A549 (cell line): ENCODE measurements around the gene ICAM2. TPM values are rescaled to one million over a fixed set of nuclear protein-coding genes. Genes with fewer than 3 reads are reported as not detected.

Experiments
- ATAC-seq, 2 experiments: fragments of 200-7000 bp in 1 of 2; fragments of >200 bp in 1 of 2; cut with Nextera tagmentation in 1 of 2; cut with Tn5 transposase in 1 of 2; 3 replicates each; pipeline versions ENCODE4 v1.8.0 to v1.9.1; 2018 to 2020; ENCODE audit warnings: mild to moderate bottlenecking in 1 of 2, moderate library complexity in 1 of 2
- CTCF ChIA-PET: fragments of 300-600 bp; sonication (Branson Sonifier 250); formaldehyde crosslinking; extraction: SDS; loops from one replicate; lab custom pipeline; 2021; ENCODE audit warnings: antibody characterized with exemption, inconsistent platforms; lab: Yijun Ruan, JAX
- POLR2A ChIA-PET: fragments of 350-600 bp; formaldehyde crosslinking; extraction: SDS; loops from one replicate; lab custom pipeline; 2021; ENCODE audit warnings: antibody characterized with exemption, inconsistent platforms; lab: Yijun Ruan, JAX
- DNase-seq, 2 experiments: peaks; one replicate each; pipeline versions ENCODE4 v3.0.0 to v3.0.0-alpha.2; 2011 to 2016; ENCODE audit warnings: low read depth in 1 of 2, low spot score in 1 of 2
- FAIRE-seq: peaks from 2 replicates; lab custom pipeline; 2011; peaks lifted over from hg19 to GRCh38; lab: Jason Lieb, UNC
- H3K27ac ChIP-seq, 2 experiments: fragments of >200 bp; sonication (Bioruptor Twin); formaldehyde crosslinking; 3 replicates each; pipeline ENCODE4 v1.5.1; 2016 to 2017
- H3K4me1 ChIP-seq: fragments of >200 bp; sonication (Bioruptor Twin); formaldehyde crosslinking; 3 replicates; pipeline ENCODE4 v1.6.1; 2016
- H3K4me2 ChIP-seq: fragments of >200 bp; sonication (Bioruptor Twin); formaldehyde crosslinking; 3 replicates; pipeline ENCODE4 v1.6.1; 2016
- H3K4me3 ChIP-seq: fragments of >200 bp; sonication (Bioruptor Twin); formaldehyde crosslinking; 3 replicates; pipeline ENCODE4 v1.5.1; 2016
- H3K9me3 ChIP-seq: fragments of >200 bp; sonication (Bioruptor Twin); formaldehyde crosslinking; 3 replicates; pipeline ENCODE4 v1.6.1; 2016
- BHLHE40 ChIP-seq: IDR thresholded peaks from 2 replicates; pipeline ENCODE4 v1.6.1; 2012; ENCODE audit warnings: low read depth, low read length, inconsistent platforms
- CHD2 ChIP-seq: fragments of 150-350 bp; IDR thresholded peaks from 2 replicates; pipeline ENCODE4 v1.6.1; 2014; ENCODE audit warnings: low read length; ENCODE audit not compliant: partially characterized antibody
- FOSB ChIP-seq: fragments of 250-450 bp; sonication (Bioruptor Pico); IDR thresholded peaks from 2 replicates; pipeline ENCODE4 v1.5.0; 2020; ENCODE audit warnings: mild to moderate bottlenecking, moderate library complexity
- HDAC2 ChIP-seq: fragments of 200-600 bp; sonication (generic); IDR thresholded peaks from 2 replicates; pipeline ENCODE4 v1.6.1; 2016
- HES2 ChIP-seq: fragments of >200 bp; sonication (Bioruptor Twin); formaldehyde crosslinking; IDR thresholded peaks from 2 replicates; pipeline ENCODE4 v1.6.1; 2016
- KDM5A ChIP-seq: fragments of 200-600 bp; sonication (generic); IDR thresholded peaks from 2 replicates; pipeline ENCODE4 v1.6.1; 2016; ENCODE audit warnings: antibody characterized with exemption, mild to moderate bottlenecking
- MAFK ChIP-seq: fragments of 450-650 bp; IDR thresholded peaks from 2 replicates; pipeline ENCODE4 v1.6.1; 2014; ENCODE audit not compliant: partially characterized antibody
- NFE2L2 ChIP-seq: fragments of 150-350 bp; conservative IDR thresholded peaks from 2 replicates; pipeline ENCODE4 v1.6.1; 2014; ENCODE audit warnings: low read length
- NR3C1 ChIP-seq: fragments of >200 bp; sonication (Bioruptor Twin); formaldehyde crosslinking; IDR thresholded peaks from 3 replicates; pipeline ENCODE4 v1.6.1; 2017
- PHF8 ChIP-seq: fragments of 200-600 bp; sonication (generic); IDR thresholded peaks from 2 replicates; pipeline ENCODE4 v1.6.1; 2016; ENCODE audit warnings: low read depth, mild to moderate bottlenecking, antibody characterized with exemption, moderate library complexity, borderline replicate concordance
- RAD21 ChIP-seq, 2 experiments: fragments of >200 bp in 1 of 2; sonication (Bioruptor Twin) in 1 of 2; formaldehyde crosslinking in 1 of 2; IDR thresholded peaks in 1 of 2; conservative IDR thresholded peaks in 1 of 2; 2 replicates in 1 of 2; 3 replicates in 1 of 2; pipeline ENCODE4 v1.6.1; 2012 to 2018; ENCODE audit warnings: inconsistent platforms in 1 of 2
- RARB ChIP-seq: fragments of 250-450 bp; sonication (Bioruptor Pico); IDR thresholded peaks from 2 replicates; pipeline ENCODE4 v1.8.0; 2021; ENCODE audit warnings: mild to moderate bottlenecking, moderate library complexity
- RCOR1 ChIP-seq: fragments of 150-350 bp; IDR thresholded peaks from 2 replicates; pipeline ENCODE4 v1.6.1; 2014; ENCODE audit warnings: antibody characterized with exemption, low read length, low read depth
- SMC3 ChIP-seq: fragments of >200 bp; sonication (Bioruptor Twin); formaldehyde crosslinking; IDR thresholded peaks from 3 replicates; pipeline ENCODE4 v1.6.1; 2018; ENCODE audit warnings: inconsistent platforms
- TFCP2L1 ChIP-seq: fragments of 250-450 bp; sonication (Bioruptor Pico); IDR thresholded peaks from 2 replicates; pipeline ENCODE4 v1.5.0; 2021; ENCODE audit warnings: mild to moderate bottlenecking
- TP53 ChIP-seq: fragments of 250-450 bp; sonication (Bioruptor Pico); IDR thresholded peaks from 2 replicates; pipeline ENCODE4 v1.5.0; 2021; ENCODE audit warnings: mild to moderate bottlenecking, moderate library complexity
- ZNF302 ChIP-seq: fragments of 250-450 bp; sonication (Bioruptor Pico); IDR thresholded peaks from 2 replicates; pipeline ENCODE4 v1.9.0; 2021; ENCODE audit warnings: inconsistent platforms, mild to moderate bottlenecking, moderate library complexity
- WGBS: methylation state at CpG from one replicate; pipeline ENCODE4 v1.1.6; 2017; ENCODE audit errors: missing lambda C conversion rate; 5-methylcytosine and 5-hydroxymethylcytosine counted together
- polyA plus RNA-seq, 4 experiments: library from polyadenylated mRNA; depleted of rRNA in 3 of 4; stranded (reverse); fragments of >200 nt; fragmentation: RNase III in 1 of 4; extraction: RNeasy Plus Mini Kit Qiagen cat#74134 plus additional on column Dnase treatment in 1 of 4; gene quantifications; 2 replicates in 3 of 4; 3 replicates in 1 of 4; pipeline ENCODE4 v1.2.3, GENCODE V29; 2011 to 2017
- TF ChIP-seq, protein P1 (sequence below): fragments of >200 bp; sonication (Bioruptor Twin); formaldehyde crosslinking; IDR thresholded peaks from 3 replicates; pipeline ENCODE4 v1.5.1; 2016
- TF ChIP-seq, protein P2 (sequence below): fragments of 200-600 bp; sonication (generic); IDR thresholded peaks from 2 replicates; pipeline ENCODE4 v1.6.1; 2016; ENCODE audit warnings: antibody characterized with exemption, mild to moderate bottlenecking, moderate library complexity
- TF ChIP-seq, protein P3 (sequence below): IDR thresholded peaks from 2 replicates; pipeline ENCODE4 v1.6.1; 2012

The ICAM2 gene
- polyA plus RNA-seq, 2 of the 4 experiments (the other 2 are of a cell fraction), result not detected

- H3K4me2 ChIP-seq, result no peak overlapping the region
- ChIA-PET CTCF (interaction anchor here (0.6 to 18.1 kb wide), 5 partner anchors 12 to 127 kb away, joined by 3 to 863 read pairs (median 3); partner anchors contain the start of genes ERN1 and GH1), POLR2A (no interaction called here)
- H3K4me3 ChIP-seq, result no peak overlapping the region
- no peaks in the 10 kb centered on the region for H3K4me1 ChIP-seq
- ATAC-seq (no peak), FAIRE-seq (no peak), DNase-seq (no peak)
- TF ChIP-seq NR3C1 (no peak), MAFK (peak; percentile 82)
- H3K27ac ChIP-seq, result no peak overlapping the region
- no peaks in the 10 kb centered on the region for H3K9me3 ChIP-seq
- 88% methylated on average over 3 of the region's 3 CpGs for WGBS
Measured at GRCh38 chr17:64039106-64039400, 18.6 kb upstream of the ICAM2 start.

- ATAC-seq (no peak), DNase-seq (no peak), FAIRE-seq (no peak)
- H3K4me3 ChIP-seq, result no peak overlapping the region
- no peaks in the 10 kb centered on the region for H3K4me1 ChIP-seq
- CTCF ChIA-PET, result interaction anchor here (0.8 to 18.1 kb wide), 6 partner anchors 8 to 127 kb away, joined by 3 to 863 read pairs (median 4); partner anchors contain the start of gene ERN1
- no peak for TF ChIP-seq TFCP2L1 (CRISPR knock-in tag)
- no peak for TF ChIP-seq HDAC2
- TF ChIP-seq CHD2, result no peak
- TF ChIP-seq, protein P1, sequence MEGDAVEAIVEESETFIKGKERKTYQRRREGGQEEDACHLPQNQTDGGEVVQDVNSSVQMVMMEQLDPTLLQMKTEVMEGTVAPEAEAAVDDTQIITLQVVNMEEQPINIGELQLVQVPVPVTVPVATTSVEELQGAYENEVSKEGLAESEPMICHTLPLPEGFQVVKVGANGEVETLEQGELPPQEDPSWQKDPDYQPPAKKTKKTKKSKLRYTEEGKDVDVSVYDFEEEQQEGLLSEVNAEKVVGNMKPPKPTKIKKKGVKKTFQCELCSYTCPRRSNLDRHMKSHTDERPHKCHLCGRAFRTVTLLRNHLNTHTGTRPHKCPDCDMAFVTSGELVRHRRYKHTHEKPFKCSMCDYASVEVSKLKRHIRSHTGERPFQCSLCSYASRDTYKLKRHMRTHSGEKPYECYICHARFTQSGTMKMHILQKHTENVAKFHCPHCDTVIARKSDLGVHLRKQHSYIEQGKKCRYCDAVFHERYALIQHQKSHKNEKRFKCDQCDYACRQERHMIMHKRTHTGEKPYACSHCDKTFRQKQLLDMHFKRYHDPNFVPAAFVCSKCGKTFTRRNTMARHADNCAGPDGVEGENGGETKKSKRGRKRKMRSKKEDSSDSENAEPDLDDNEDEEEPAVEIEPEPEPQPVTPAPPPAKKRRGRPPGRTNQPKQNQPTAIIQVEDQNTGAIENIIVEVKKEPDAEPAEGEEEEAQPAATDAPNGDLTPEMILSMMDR, result no peak
- TF ChIP-seq SMC3, result no peak
- no peak for TF ChIP-seq KDM5A
- no peak for TF ChIP-seq FOSB (CRISPR knock-in tag)
- no peak for TF ChIP-seq PHF8
- TF ChIP-seq, protein P2, sequence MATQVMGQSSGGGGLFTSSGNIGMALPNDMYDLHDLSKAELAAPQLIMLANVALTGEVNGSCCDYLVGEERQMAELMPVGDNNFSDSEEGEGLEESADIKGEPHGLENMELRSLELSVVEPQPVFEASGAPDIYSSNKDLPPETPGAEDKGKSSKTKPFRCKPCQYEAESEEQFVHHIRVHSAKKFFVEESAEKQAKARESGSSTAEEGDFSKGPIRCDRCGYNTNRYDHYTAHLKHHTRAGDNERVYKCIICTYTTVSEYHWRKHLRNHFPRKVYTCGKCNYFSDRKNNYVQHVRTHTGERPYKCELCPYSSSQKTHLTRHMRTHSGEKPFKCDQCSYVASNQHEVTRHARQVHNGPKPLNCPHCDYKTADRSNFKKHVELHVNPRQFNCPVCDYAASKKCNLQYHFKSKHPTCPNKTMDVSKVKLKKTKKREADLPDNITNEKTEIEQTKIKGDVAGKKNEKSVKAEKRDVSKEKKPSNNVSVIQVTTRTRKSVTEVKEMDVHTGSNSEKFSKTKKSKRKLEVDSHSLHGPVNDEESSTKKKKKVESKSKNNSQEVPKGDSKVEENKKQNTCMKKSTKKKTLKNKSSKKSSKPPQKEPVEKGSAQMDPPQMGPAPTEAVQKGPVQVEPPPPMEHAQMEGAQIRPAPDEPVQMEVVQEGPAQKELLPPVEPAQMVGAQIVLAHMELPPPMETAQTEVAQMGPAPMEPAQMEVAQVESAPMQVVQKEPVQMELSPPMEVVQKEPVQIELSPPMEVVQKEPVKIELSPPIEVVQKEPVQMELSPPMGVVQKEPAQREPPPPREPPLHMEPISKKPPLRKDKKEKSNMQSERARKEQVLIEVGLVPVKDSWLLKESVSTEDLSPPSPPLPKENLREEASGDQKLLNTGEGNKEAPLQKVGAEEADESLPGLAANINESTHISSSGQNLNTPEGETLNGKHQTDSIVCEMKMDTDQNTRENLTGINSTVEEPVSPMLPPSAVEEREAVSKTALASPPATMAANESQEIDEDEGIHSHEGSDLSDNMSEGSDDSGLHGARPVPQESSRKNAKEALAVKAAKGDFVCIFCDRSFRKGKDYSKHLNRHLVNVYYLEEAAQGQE, result no peak
- no peak for TF ChIP-seq RARB
- no peak for TF ChIP-seq TP53 (CRISPR knock-in tag)
- TF ChIP-seq NR3C1, result no peak
- no peak for TF ChIP-seq ZNF302
- no peak for TF ChIP-seq RCOR1
- TF ChIP-seq, protein P3, sequence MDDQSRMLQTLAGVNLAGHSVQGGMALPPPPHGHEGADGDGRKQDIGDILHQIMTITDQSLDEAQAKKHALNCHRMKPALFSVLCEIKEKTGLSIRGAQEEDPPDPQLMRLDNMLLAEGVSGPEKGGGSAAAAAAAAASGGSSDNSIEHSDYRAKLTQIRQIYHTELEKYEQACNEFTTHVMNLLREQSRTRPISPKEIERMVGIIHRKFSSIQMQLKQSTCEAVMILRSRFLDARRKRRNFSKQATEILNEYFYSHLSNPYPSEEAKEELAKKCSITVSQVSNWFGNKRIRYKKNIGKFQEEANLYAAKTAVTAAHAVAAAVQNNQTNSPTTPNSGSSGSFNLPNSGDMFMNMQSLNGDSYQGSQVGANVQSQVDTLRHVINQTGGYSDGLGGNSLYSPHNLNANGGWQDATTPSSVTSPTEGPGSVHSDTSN, result no peak
- no peak for TF ChIP-seq RAD21 (conservative IDR thresholded peaks at IDR 0.05 in 1 of 2, IDR thresholded peaks at IDR 0.05 in 1 of 2)
- TF ChIP-seq MAFK, result no peak
- TF ChIP-seq HES2, result no peak
- TF ChIP-seq BHLHE40, result no peak
- TF ChIP-seq NFE2L2, result no peak
- WGBS, result 84% methylated on average over 15 of the region's 16 CpGs
- POLR2A ChIA-PET, result no interaction called here
- no peak overlapping the region for H3K27ac ChIP-seq
- H3K9me3 ChIP-seq, result no peaks in the 10 kb centered on the region
- H3K4me2 ChIP-seq, result no peak overlapping the region
Measured at GRCh38 chr17:64038331-64039105, 18.1 kb upstream of the ICAM2 start.
